Activated CD4-positive, alpha-beta memory T cell treated with anti-CD3 and anti-CD28 coated beads for 36 hours (primary cell): ENCODE results near the gene POLR3H. TPM values are rescaled to one million over a fixed set of nuclear protein-coding genes. Genes with fewer than 3 reads are reported as not detected.
A peak's percentile ranks its signal among the peaks of the same experiment; 100 is the strongest.

Source experiments
- CTCF ChIA-PET: fragments of 350-600 bp; sonication (Branson Sonifier 250); formaldehyde crosslinking; loops from one replicate; lab custom pipeline; 2021; ENCODE audit warnings: antibody characterized with exemption, inconsistent platforms; lab: Charles Lee
- POLR2A ChIA-PET: fragments of 350-600 bp; sonication (Branson Sonifier 250); formaldehyde crosslinking; loops from one replicate; lab custom pipeline; 2021; ENCODE audit warnings: antibody characterized with exemption; lab: Charles Lee
- DNase-seq: peaks from one replicate; pipeline ENCODE4 v3.0.0-alpha.2; 2020
- H3K27ac Mint-ChIP-seq: one replicate; pipeline ENCODE4 v1.8.0; 2021; ENCODE audit warnings: mixed read lengths
- H3K27me3 Mint-ChIP-seq: one replicate; pipeline ENCODE4 v1.8.0; 2021; ENCODE audit warnings: mixed read lengths
- H3K36me3 Mint-ChIP-seq: one replicate; pipeline ENCODE4 v1.8.0; 2021; ENCODE audit warnings: mixed read lengths
- H3K4me1 Mint-ChIP-seq: one replicate; pipeline ENCODE4 v1.8.0; 2021; ENCODE audit warnings: low read depth, mixed read lengths
- H3K4me3 Mint-ChIP-seq: one replicate; pipeline ENCODE4 v1.8.0; 2021; ENCODE audit warnings: mild to moderate bottlenecking, mixed read lengths
- H3K9me3 Mint-ChIP-seq: one replicate; pipeline ENCODE4 v1.8.0; 2021; ENCODE audit warnings: mixed read lengths
- intact Hi-C: fragments of 100-400 bp; cut with micrococcal nuclease; formaldehyde crosslinking; loops from one replicate; pipeline ENCODE4 v1.15.1; 2023
- total RNA-seq, 2 experiments: library from RNA; stranded (reverse); gene quantifications; one replicate each; pipeline ENCODE4 v1.2.3, GENCODE V29; 2021

Gene POLR3H
- total RNA-seq, 2 experiments from 2014 or later: 23.3 to 23.8 TPM

- POLR2A ChIA-PET: no interaction called here
- H3K36me3 Mint-ChIP-seq: peaks cover 12% of the 10 kb centered on the region
- intact Hi-C loops: no loop called here
- no peak overlapping the region for H3K27ac Mint-ChIP-seq
- H3K4me1 Mint-ChIP-seq: no peaks in the 10 kb centered on the region
- no peaks in the 10 kb centered on the region for H3K9me3 Mint-ChIP-seq
- no peaks in the 10 kb centered on the region for H3K27me3 Mint-ChIP-seq
- DNase-seq: no peak
- H3K4me3 Mint-ChIP-seq: no peak overlapping the region
- CTCF ChIA-PET: interaction anchor here (3.5 kb wide), 1 partner anchor 10 kb away, joined by 17 read pairs; no protein-coding TSS in a partner anchor
Measured at GRCh38 chr22:41507330-41508063, 36.8 kb downstream of the POLR3H start.

GRCh38 chr22:41505511-41506220 is 38.6 kb downstream of the POLR3H start:
- Mint-ChIP-seq H3K27ac (no peak overlapping the region), H3K27me3 (no peaks in the 10 kb centered on the region), H3K4me1 (no peaks in the 10 kb centered on the region), H3K4me3 (no peak overlapping the region), H3K36me3 (peaks cover 14% of the 10 kb centered on the region), H3K9me3 (no peaks in the 10 kb centered on the region)
- intact Hi-C loops: no loop called here
- CTCF ChIA-PET: interaction anchor here (1.6 to 3.5 kb wide), 3 partner anchors 12 to 102 kb away, joined by 3 to 17 read pairs (median 6); no protein-coding TSS in a partner anchor
- POLR2A ChIA-PET: no interaction called here
- DNase-seq: no peak

GRCh38 chr22:41504816-41505215 is 39.5 kb downstream of the POLR3H start:
- intact Hi-C loops: no loop called here

GRCh38 chr22:41504397-41504796 is 39.9 kb downstream of the POLR3H start:
- POLR2A ChIA-PET: no interaction called here
- Mint-ChIP-seq H3K9me3 (no peaks in the 10 kb centered on the region), H3K4me3 (no peak overlapping the region), H3K27ac (no peak overlapping the region), H3K27me3 (no peaks in the 10 kb centered on the region), H3K36me3 (peaks cover 17% of the 10 kb centered on the region), H3K4me1 (no peaks in the 10 kb centered on the region)
- CTCF ChIA-PET: interaction anchor here (0.5 to 3.5 kb wide), 3 partner anchors 13 to 115 kb away, joined by 3 to 17 read pairs (median 3); no protein-coding TSS in a partner anchor
- intact Hi-C loops: no loop called here
- no peak for DNase-seq

More at GRCh38 chr22:41504816-41505215, 39.5 kb downstream of the POLR3H start:
- no peaks in the 10 kb centered on the region for H3K9me3 Mint-ChIP-seq
- POLR2A ChIA-PET: no interaction called here
- DNase-seq: no peak
- H3K27ac Mint-ChIP-seq: no peak overlapping the region
- H3K36me3 Mint-ChIP-seq: peaks cover 15% of the 10 kb centered on the region
- no peak overlapping the region for H3K4me3 Mint-ChIP-seq
- no peaks in the 10 kb centered on the region for H3K27me3 Mint-ChIP-seq
- H3K4me1 Mint-ChIP-seq: no peaks in the 10 kb centered on the region
- CTCF ChIA-PET: interaction anchor here (0.5 to 3.5 kb wide), 3 partner anchors 13 to 116 kb away, joined by 3 to 17 read pairs (median 6); no protein-coding TSS in a partner anchor

- DNase-seq: peak; percentile 33
- Mint-ChIP-seq H3K27ac (no peak overlapping the region), H3K4me1 (no peaks in the 10 kb centered on the region), H3K27me3 (no peaks in the 10 kb centered on the region), H3K4me3 (no peak overlapping the region), H3K36me3 (peaks cover 12% of the 10 kb centered on the region), H3K9me3 (no peaks in the 10 kb centered on the region)
- POLR2A ChIA-PET: interaction anchor here (1.0 kb wide), 1 partner anchor 32 kb away, joined by 3 read pairs; the partner anchor contains the start of genes ACO2 and PHF5A
- intact Hi-C loops: no loop called here
- CTCF ChIA-PET: interaction anchor here (1.1 to 4.9 kb wide), 5 partner anchors 13 to 102 kb away, joined by 3 to 68 read pairs (median 4); no protein-coding TSS in a partner anchor
Measured at GRCh38 chr22:41501209-41501608, 43.1 kb downstream of the POLR3H start.

GRCh38 chr22:41500303-41500702 is 44.0 kb downstream of the POLR3H start:
- ChIA-PET CTCF (interaction anchor here (1.2 to 4.9 kb wide), 3 partner anchors 27 to 101 kb away, joined by 3 to 68 read pairs (median 7); no protein-coding TSS in a partner anchor), POLR2A (no interaction called here)
- intact Hi-C loops: no loop called here
- H3K4me3 Mint-ChIP-seq: no peak overlapping the region
- H3K9me3 Mint-ChIP-seq: no peaks in the 10 kb centered on the region
- H3K4me1 Mint-ChIP-seq: no peaks in the 10 kb centered on the region
- peaks cover 12% of the 10 kb centered on the region for H3K36me3 Mint-ChIP-seq
- no peak for DNase-seq
- no peak overlapping the region for H3K27ac Mint-ChIP-seq
- no peaks in the 10 kb centered on the region for H3K27me3 Mint-ChIP-seq

GRCh38 chr22:41499624-41500280 is 44.5 kb downstream of the POLR3H start:
- intact Hi-C loops: no loop called here
- CTCF ChIA-PET: interaction anchor here (0.8 to 4.9 kb wide), 4 partner anchors 17 to 97 kb away, joined by 3 to 68 read pairs (median 5); no protein-coding TSS in a partner anchor
- no peak overlapping the region for H3K27ac Mint-ChIP-seq

GRCh38 chr22:41498303-41498835 is 45.9 kb downstream of the POLR3H start:
- Mint-ChIP-seq H3K4me3 (no peak overlapping the region), H3K27me3 (no peaks in the 10 kb centered on the region), H3K36me3 (peaks cover 10% of the 10 kb centered on the region), H3K9me3 (no peaks in the 10 kb centered on the region), H3K4me1 (no peaks in the 10 kb centered on the region), H3K27ac (no peak overlapping the region)
- ChIA-PET POLR2A (interaction anchor here (0.6 kb wide), 1 partner anchor 52 kb away, joined by 3 read pairs; the partner anchor contains the start of gene TOB2), CTCF (interaction anchor here (0.7 to 4.9 kb wide), 3 partner anchors 96 to 154 kb away, joined by 3 to 68 read pairs (median 3); no protein-coding TSS in a partner anchor)
- intact Hi-C loops: no loop called here
- no peak for DNase-seq

More at GRCh38 chr22:41499624-41500280, 44.5 kb downstream of the POLR3H start:
- H3K4me3 Mint-ChIP-seq: no peak overlapping the region
- POLR2A ChIA-PET: no interaction called here
- DNase-seq: no peak
- H3K27me3 Mint-ChIP-seq: no peaks in the 10 kb centered on the region
- no peaks in the 10 kb centered on the region for H3K9me3 Mint-ChIP-seq
- no peaks in the 10 kb centered on the region for H3K4me1 Mint-ChIP-seq
- H3K36me3 Mint-ChIP-seq: peaks cover 10% of the 10 kb centered on the region

GRCh38 chr22:41491374-41492100 is 52.7 kb downstream of the POLR3H start:
- intact Hi-C loops: no loop called here
- H3K4me3 Mint-ChIP-seq: no peak overlapping the region
- H3K27me3 Mint-ChIP-seq: no peaks in the 10 kb centered on the region
- POLR2A ChIA-PET: no interaction called here
- no peaks in the 10 kb centered on the region for H3K36me3 Mint-ChIP-seq
- H3K27ac Mint-ChIP-seq: no peak overlapping the region
- no peaks in the 10 kb centered on the region for H3K9me3 Mint-ChIP-seq
- no peak for DNase-seq
- CTCF ChIA-PET: interaction anchor here (1.3 kb wide), 1 partner anchor 35 kb away, joined by 4 read pairs; no protein-coding TSS in a partner anchor
- H3K4me1 Mint-ChIP-seq: peaks cover 10% of the 10 kb centered on the region

- ChIA-PET POLR2A (interaction anchor here (0.6 kb wide), 3 partner anchors 12 to 33 kb away, joined by 3 to 5 read pairs (median 4); no protein-coding TSS in a partner anchor), CTCF (interaction anchor here (1.5 kb wide), 1 partner anchor 85 kb away, joined by 5 read pairs; no protein-coding TSS in a partner anchor)
- no peaks in the 10 kb centered on the region for H3K36me3 Mint-ChIP-seq
- intact Hi-C loops: no loop called here
- no peak overlapping the region for H3K4me3 Mint-ChIP-seq
- no peak overlapping the region for H3K27ac Mint-ChIP-seq
- H3K9me3 Mint-ChIP-seq: no peaks in the 10 kb centered on the region
- H3K27me3 Mint-ChIP-seq: no peaks in the 10 kb centered on the region
- peaks cover 15% of the 10 kb centered on the region for H3K4me1 Mint-ChIP-seq
- DNase-seq: no peak
Measured at GRCh38 chr22:41488596-41489385, 55.5 kb downstream of the POLR3H start.
